ENCODE measurements around the gene SDE2. TPM values are rescaled to one million over a fixed set of nuclear protein-coding genes. Genes with fewer than 3 reads are reported as not detected.

Gene SDE2
- total and polyA plus RNA-seq, 2 of the 4 experiments (the other 2 are of a cell fraction) = 8.5 to 14.7 TPM

- ChIA-PET CTCF (no interaction called here), POLR2A (ENCODE audit: unreplicated experiment) (no interaction called here)
- Histone ChIP-seq H3K9me1 (ENCODE audit: insufficient read depth, low read length) (no peaks in the 10 kb centered on the region), H3K4me1 (ENCODE audit: control insufficient read depth, insufficient read depth, low read length) (no peaks in the 10 kb centered on the region), H2AK9ac (replicated peaks; ENCODE audit: low read depth, low read length, poor library complexity) (peak overlapping the region; percentile 44), H3K4me2 (ENCODE audit: low read depth, low read length) (no peak overlapping the region), H2BK120ac (ENCODE audit: low read depth, low read length) (no peak overlapping the region), H3K27ac (ENCODE audit: insufficient read depth, low read length) (no peak overlapping the region), H2BK20ac (ENCODE audit: low read depth, low read length) (no peak overlapping the region), H2BK5ac (ENCODE audit: low read depth, low read length, poor library complexity, severe bottlenecking) (no peak overlapping the region), H4K5ac (ENCODE audit: low read depth, low read length) (no peak overlapping the region), H3K23ac (ENCODE audit: low read depth, low read length) (no peak overlapping the region), H3K9me3 (ENCODE audit: control insufficient read depth, insufficient read depth, low read length) (no peaks in the 10 kb centered on the region), H4K91ac (ENCODE audit: insufficient read depth, low read depth, low read length) (no peak overlapping the region), H2BK15ac (ENCODE audit: low read depth, low read length) (no peak overlapping the region), H3K36me3 (ENCODE audit: control insufficient read depth, insufficient read depth, low read length) (no peaks in the 10 kb centered on the region), H3K9ac (ENCODE audit: low read depth, low read length) (no peak overlapping the region), H3K18ac (ENCODE audit: low read depth, low read length) (no peak overlapping the region), H3K79me1 (ENCODE audit: low read depth in 1 of 2, low read length in 2 of 2) (no peaks in the 10 kb centered on the region), H4K8ac (ENCODE audit: low read depth in 2 of 2, low read length in 2 of 2) (no peak overlapping the region), H3K4ac (ENCODE audit: low read depth, low read length) (no peak overlapping the region), H4K20me1 (ENCODE audit: insufficient read depth, low read length) (no peaks in the 10 kb centered on the region), H2AFZ (replicated peaks; ENCODE audit: low read length, poor library complexity) (peak overlapping the region; percentile 3), H3K56ac (ENCODE audit: extremely low read depth, insufficient read depth, low read length) (no peak overlapping the region), H3K27me3 (ENCODE audit: control insufficient read depth, insufficient read depth, low read length) (peaks cover 23% of the 10 kb centered on the region), H3K4me3 (ENCODE audit: insufficient read depth, low read depth, low read length) (no peak overlapping the region), H3K14ac (replicated peaks; ENCODE audit: low read depth, low read length) (no peak overlapping the region), H2AK5ac (ENCODE audit: low read depth, low read length) (no peak overlapping the region)
- 50% methylated on average over 1 of the region's 6 CpGs; no CpG with 5 or more reads in 1 of the 2 experiments for WGBS, 2 experiments (ENCODE audit: extremely low coverage in 2 of 2, insufficient read length in 1 of 2)
- intact Hi-C loops (cut with micrococcal nuclease) = no loop called here
- TF ChIP-seq MXI1 (IDR thresholded peaks at IDR 0.05; ENCODE audit: borderline replicate concordance, low read depth, low read length) (no peak), MAFK (IDR thresholded peaks at IDR 0.05; ENCODE audit: low read depth, low read length) (no peak), RAD21 (IDR thresholded peaks at IDR 0.05; ENCODE audit: low read length) (no peak), POLR2A (IDR thresholded peaks at IDR 0.05; ENCODE audit: low read depth, low read length) (no peak), ELK1 (IDR thresholded peaks at IDR 0.05; ENCODE audit: borderline replicate concordance, low read depth, low read length) (no peak), BHLHE40 (IDR thresholded peaks at IDR 0.05; ENCODE audit: low read depth, low read length) (no peak), FOS (IDR thresholded peaks at IDR 0.05; ENCODE audit: low read depth, low read length) (no peak), SMC3 (IDR thresholded peaks at IDR 0.05; ENCODE audit: low read depth, low read length) (no peak), CEBPB (IDR thresholded peaks at IDR 0.05; ENCODE audit: low read depth, low read length) (no peak), RFX5 (IDR thresholded peaks at IDR 0.05; ENCODE audit: low read depth, low read length) (no peak), CTCF (conservative IDR thresholded peaks at IDR 0.05; ENCODE audit: low read depth, low read length) (no peak), CHD1 (IDR thresholded peaks at IDR 0.05; ENCODE audit: low read depth, low read length) (no peak), RCOR1 (IDR thresholded peaks at IDR 0.05; ENCODE audit: insufficient replicate concordance, low read length) (no peak), MAZ (IDR thresholded peaks at IDR 0.05; ENCODE audit: borderline replicate concordance, low read depth, low read length) (no peak)
- DNase-seq (no peak), ATAC-seq (ENCODE audit: low read depth) (no peak)
- BruUV-seq (replicated peaks) = no TSS peak
- dilution Hi-C loops (cut with HindIII; ENCODE audit: low sequenced_read_pairs, unreplicated experiment) = no loop called here
- in situ Hi-C loops (cut with MboI; ENCODE audit: low sequenced_read_pairs) = no loop called here
These were observed 17.9 kb upstream of the SDE2 start for GRCh38 chr1:226017070-226017469.

Measured in IMR-90 (cell line).